GM06990 (cell line): Measurements from ENCODE around the gene PALM3.

Source experiments
- DNase-seq: peaks from one replicate; pipeline ENCODE4 v3.0.0-alpha.2; 2011; ENCODE audit not compliant: insufficient read length; ENCODE audit errors: extremely low read depth
- H3K27me3 ChIP-seq: replicated peaks from 2 replicates; pipeline ENCODE4 v1.6.0; 2011; ENCODE audit warnings: low read length; ENCODE audit not compliant: control insufficient read depth, insufficient read depth
- H3K36me3 ChIP-seq: 2 replicates; pipeline ENCODE4 v1.5.1; 2011; ENCODE audit warnings: low read length; ENCODE audit not compliant: control insufficient read depth, insufficient read depth
- H3K4me3 ChIP-seq: replicated peaks from 2 replicates; pipeline ENCODE4 v1.5.1; 2011; ENCODE audit warnings: low read depth, mild to moderate bottlenecking, control low read depth, low read length
- CTCF ChIP-seq: IDR thresholded peaks from 2 replicates; pipeline ENCODE4 v1.5.1; 2011; ENCODE audit warnings: low read length, control low read depth, mild to moderate bottlenecking, inconsistent platforms; ENCODE audit not compliant: insufficient read depth, poor library complexity, severe bottlenecking

Gene PALM3

DNA sequence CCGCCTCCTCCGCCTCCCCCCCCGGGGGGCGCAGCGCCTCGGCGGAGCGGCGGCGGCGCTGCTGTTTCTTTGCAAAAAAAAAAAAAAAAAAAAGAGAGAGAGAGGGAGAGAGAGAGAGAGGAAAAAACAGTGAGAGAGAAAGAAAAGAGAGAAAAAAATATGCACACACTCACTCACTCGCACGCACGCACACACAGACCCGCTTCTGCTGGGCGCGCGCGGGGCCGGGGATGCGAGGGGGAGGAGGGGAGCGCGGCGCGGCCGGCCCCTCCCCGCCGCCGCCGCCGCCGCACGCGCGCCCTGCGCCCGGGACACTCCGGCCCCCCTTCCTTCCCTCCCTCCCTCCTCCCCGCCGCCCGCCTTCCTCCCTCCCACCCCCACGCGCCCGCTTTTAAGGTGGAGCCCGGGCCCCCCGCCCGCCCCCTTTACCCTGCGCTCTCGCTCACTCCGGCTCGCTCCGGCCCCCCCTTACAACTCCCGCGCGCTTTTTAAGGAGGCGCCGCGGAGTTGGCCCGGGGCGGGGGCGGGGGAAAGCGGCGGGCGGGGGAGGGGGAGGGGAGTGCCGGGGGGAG lies 28.7 kb upstream of the PALM3 start, which contains the start of gene SAMD1:
SAMD1 (minus strand) TSS at position 243 of the 572 bp plus-strand sequence.
- DNase-seq, result peak; percentile 88
- peak within 1 kb of the TSS; percentile 69 for H3K4me3 ChIP-seq
- H3K36me3 ChIP-seq, result peaks cover 7% of the 10 kb centered on the region
- TF ChIP-seq CTCF, result no peak
- no peaks in the 10 kb centered on the region for H3K27me3 ChIP-seq

GRCh38 chr19:14089662-14090508 lies 28.0 kb upstream of the PALM3 start:
- no peaks in the 10 kb centered on the region for H3K27me3 ChIP-seq
- peak; percentile 81 for DNase-seq
- no peak for TF ChIP-seq CTCF
- H3K36me3 ChIP-seq, result peaks cover 7% of the 10 kb centered on the region
- H3K4me3 ChIP-seq, result peak overlapping the region; percentile 69

- TF ChIP-seq CTCF, result peak; percentile 15
- H3K36me3 ChIP-seq, result peaks cover 7% of the 10 kb centered on the region
- no peaks in the 10 kb centered on the region for H3K27me3 ChIP-seq
- DNase-seq, result no peak
- H3K4me3 ChIP-seq, result peak overlapping the region; percentile 69
Measured at GRCh38 chr19:14089412-14089661, 27.5 kb upstream of the PALM3 start.

DNA sequence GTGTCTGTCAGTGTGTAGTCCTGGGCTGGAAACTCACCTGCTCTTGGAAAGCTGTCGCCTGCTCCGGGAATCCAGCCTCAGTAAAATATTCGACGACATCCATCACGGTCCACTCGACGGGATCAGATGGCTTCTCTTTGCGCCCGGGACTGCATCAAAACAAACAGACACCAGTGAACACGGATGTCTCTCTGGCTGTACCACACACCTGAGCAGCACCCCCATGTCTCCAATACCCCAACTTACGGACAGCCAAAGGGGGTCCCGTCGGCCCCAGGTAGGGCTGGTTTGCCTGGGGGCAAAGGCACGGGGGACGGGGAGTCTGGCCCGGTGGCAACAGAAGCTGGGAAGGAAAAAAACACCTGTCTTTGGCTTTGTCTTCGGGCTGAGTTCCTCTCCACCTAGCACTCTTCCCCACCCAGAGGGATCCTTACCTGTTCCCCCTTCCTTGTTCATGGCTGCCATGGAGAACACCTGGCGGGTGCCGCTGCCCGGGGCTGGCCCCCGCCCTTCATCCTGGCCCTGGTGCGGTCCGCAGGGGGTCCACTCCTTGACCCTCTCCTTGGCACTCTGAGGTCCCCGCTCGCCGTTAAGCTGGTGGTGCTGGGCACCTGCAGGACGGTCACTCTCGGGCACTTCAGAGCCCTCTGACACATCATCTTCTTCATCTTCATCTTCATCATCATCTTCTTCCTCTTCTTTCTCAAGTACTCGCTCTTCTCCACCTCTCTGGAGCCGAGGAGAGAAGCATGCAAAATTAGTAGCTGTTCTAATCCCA lies 26.9 kb upstream of the PALM3 start:
- DNase-seq, result no peak

GRCh38 chr19:14086098-14086497 lies 24.2 kb upstream of the PALM3 start:
- peaks cover 7% of the 10 kb centered on the region for H3K36me3 ChIP-seq
- TF ChIP-seq CTCF, result no peak
- DNase-seq, result no peak
- no peak overlapping the region for H3K4me3 ChIP-seq
- H3K27me3 ChIP-seq, result no peaks in the 10 kb centered on the region

More for the DNA sequence above, 26.9 kb upstream of the PALM3 start:
- H3K4me3 ChIP-seq, result peak overlapping the region; percentile 69
- H3K36me3 ChIP-seq, result peaks cover 7% of the 10 kb centered on the region
- TF ChIP-seq CTCF, result no peak
- H3K27me3 ChIP-seq, result no peaks in the 10 kb centered on the region
